Erythroblast (primary cell): ENCODE data around the gene TRAF1.

Experiments
- DNase-seq, 2 experiments: peaks; one replicate each; lab custom pipeline; 2025; lab: John Stamatoyannopoulos, UW
- GATA1 ChIP-seq: IDR thresholded peaks from 2 replicates; pipeline ENCODE4 v1.6.1; 2011; ENCODE audit warnings: low read depth, mild to moderate bottlenecking, control low read depth, low read length, moderate library complexity
- POLR2A ChIP-seq: IDR thresholded peaks from 2 replicates; pipeline ENCODE4 v1.6.1; 2011; ENCODE audit warnings: mild to moderate bottlenecking, low read length

TRAF1 gene

DNA sequence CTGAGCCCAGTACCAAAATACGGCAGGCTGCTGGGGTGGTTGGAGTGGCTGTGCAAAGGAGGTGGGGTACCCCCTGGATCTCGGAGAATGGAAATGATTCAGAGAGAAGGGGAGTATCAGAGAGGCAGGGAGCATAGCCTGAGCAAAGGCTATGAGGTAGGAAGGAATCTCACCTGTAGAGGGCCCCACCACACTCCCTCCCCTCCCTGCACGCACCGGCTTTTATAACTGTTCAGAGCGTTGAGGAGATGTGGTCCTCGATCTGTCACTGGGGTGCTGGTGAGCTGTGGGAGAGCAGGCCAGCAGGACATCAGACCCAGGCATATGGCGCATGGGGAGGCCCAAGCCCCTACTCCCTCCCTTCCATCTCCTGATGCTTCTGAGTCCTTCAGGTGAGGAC, 62.8 kb downstream of the TRAF1 start:
- DNase-seq: no peak
- TF ChIP-seq GATA1 (no peak), POLR2A (no peak)

DNA sequence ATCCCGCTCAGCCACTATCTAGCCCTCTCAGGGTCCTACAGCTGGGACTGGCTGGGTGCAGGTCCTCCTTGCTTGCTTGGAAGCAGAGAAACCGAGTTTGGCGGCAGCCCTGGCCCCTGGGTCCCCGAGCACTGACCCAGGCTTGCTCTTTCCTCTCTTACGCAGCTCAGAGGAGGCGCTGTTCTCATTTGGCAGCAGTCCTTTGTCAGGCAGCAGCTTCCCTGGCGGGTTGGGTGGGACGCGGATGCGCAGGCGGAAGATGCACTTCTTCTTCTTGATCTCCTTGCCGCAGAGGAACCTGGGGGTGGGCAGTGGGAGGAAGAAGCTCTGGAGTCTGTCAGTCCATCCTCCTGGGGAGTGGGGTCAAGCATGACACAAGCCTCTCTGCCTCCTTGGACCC, 64.1 kb downstream of the TRAF1 start:
- DNase-seq: no peak
- TF ChIP-seq POLR2A: no peak
- no peak for TF ChIP-seq GATA1

DNA sequence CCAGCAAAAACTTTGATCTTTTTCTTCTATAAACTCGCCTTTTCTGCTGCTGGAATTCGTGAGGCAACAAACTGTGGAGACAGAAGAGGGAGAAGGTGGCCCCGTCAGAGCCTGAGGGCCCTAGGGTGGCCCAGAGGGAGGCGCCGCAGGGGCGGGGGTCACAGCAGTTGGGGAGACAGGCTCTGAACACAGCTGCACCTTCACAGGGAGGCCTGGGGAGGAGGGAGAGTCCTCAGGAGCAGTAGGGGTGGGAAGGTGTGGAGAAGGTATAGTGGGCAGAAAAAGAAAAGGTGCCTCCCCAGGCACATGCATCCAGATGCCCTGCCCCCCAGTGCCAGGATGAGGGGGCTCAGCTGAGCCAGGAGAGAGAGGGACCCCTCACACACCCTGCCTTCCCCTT, 64.7 kb downstream of the TRAF1 start:
- TF ChIP-seq GATA1: no peak
- TF ChIP-seq POLR2A: no peak
- no peak for DNase-seq

DNA sequence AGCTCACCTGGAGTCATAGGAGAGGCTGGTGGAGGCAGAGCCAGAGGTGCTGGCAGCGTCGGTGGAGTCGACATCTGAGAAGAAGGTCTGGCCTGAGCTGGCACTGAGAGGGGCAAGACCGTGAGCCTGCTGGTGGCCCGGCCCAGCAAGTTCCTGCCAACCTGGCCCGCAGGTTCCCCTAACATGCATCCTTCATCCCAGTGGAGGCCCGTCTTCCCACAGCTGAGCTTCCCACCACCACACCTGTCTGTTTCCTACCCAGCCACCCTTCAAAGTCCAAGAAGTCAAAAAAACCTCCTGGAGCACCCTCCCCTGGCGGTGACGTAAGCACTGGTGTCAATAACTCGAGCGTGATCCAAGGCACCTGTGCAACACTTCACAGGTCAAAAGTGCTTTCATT, 66.5 kb downstream of the TRAF1 start:
- TF ChIP-seq GATA1: no peak
- TF ChIP-seq POLR2A: no peak
- DNase-seq: no peak

DNA sequence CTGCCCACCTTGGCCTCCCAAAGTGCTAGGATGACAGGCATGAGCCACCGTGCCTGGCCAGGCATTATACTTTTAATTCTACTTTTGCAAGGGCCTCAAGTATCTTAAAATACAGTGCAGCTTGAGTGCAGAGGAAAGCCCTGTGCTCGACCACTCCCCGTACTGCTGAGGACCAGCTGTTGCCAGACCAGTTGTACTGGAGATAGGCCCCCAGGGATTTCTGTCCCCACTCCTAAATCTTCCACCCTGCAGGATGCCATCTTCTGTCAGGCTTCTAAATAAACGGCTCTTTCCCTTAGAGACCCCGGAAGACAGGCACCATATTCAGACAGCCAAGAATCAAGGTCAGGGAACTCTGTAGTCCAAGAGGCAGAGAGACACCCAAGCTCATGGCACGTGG, 67.2 kb downstream of the TRAF1 start:
- TF ChIP-seq POLR2A (no peak), GATA1 (no peak)
- DNase-seq: no peak

DNA sequence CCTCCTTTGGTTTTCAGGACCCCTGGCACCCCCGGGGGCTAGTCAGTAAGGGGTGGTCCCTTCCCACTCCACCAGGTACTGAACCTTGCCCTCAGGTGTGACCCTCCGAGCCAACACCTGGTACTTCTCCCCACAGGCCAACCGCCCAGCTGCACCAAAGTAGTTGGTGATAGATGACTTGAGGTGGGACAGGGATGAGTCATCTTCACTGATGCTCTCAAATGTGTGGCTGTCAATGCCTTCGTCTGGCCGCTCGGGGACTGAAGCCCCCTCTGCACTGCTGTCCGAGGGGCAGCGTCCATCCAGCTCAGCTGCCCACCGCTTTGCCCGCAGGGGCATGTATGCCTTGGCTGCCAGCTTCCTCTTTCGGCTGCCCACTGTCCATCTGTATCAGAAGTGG, 68.7 kb downstream of the TRAF1 start:
- DNase-seq: no peak
- TF ChIP-seq POLR2A: no peak
- no peak for TF ChIP-seq GATA1

DNA sequence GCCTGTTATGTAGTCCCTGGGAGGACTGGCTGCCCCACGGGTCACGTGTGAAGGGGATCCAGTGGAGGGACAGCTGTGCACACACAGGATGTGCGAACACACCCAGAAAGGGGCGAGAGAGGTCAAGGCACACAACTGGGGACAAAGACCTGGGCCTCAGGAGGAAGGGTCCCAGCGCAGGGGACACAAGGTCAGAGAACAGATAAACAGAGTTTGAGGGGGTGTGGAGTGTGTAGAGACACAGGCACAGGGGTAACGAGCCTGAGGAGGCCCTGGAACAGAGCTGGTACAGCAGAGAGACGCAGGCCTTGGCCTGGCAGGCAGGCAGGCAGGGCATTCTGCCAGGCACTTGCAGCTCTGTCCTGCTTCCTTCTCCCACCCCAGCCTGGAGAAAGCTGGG, 69.1 kb downstream of the TRAF1 start:
- TF ChIP-seq GATA1 (no peak), POLR2A (no peak)
- no peak for DNase-seq

DNA sequence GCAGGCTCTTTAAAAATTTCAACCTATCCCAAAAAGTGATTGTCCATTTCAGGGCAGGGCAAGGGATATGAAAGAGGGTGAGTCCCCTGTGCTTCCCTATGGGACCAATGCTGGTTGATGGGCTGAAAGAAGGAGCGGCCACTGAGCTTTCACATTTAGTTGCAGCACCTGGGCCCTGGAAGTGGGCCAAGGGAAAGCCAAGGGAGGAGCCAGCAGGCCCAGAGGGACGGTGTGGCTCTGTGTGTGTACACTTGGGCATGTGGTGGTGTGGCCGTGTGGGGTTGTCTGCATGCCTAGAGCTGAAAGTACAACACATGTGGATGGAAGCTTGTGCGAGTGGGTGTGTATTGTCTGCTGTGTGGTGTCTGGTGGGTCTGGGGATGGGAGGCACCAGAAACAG, 69.9 kb downstream of the TRAF1 start:
- TF ChIP-seq POLR2A: no peak
- TF ChIP-seq GATA1: no peak
- no peak for DNase-seq

DNA sequence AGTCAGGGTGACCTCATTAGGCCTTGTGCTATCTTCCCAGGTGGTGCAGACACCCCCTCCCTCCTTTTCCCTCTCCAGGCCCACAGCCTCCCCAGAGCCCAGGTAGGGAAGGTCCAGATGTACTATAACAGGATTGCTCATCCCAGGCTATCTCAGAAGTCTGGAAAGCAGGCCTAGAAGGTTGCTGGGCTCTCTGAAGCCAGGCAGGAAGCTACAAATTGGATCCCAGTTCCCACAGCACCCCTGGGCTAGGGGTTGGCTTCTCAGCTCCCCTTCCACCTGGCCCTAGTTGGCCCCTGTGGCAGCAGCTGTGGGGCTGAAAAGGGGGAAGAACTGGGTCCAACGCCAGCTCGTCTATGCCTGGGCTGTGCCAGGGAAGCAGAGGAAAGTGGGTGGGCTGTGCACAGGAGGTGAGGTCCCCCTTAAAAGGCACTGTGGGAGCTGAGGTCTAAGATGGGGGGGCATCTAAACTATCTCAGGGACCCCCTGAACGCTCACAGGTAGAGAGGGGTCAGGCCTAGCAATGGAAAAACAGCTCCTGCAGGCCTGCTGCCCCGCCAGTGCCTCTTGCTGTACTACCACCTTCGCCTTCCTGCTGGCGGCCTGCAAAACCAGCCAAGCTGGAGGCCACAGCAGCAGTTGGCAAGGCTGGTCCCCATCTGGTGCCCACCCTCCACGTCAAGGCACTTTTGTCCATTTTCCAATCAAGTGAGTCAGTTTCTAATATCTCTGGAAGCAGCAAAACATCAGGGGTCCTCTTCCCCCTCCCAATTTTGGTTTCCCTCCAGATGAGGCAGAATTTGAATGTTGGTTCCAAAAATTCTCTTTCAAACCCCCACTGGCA, 70.5 kb downstream of the TRAF1 start:
- no peak for DNase-seq
- TF ChIP-seq GATA1 (no peak), POLR2A (no peak)

DNA sequence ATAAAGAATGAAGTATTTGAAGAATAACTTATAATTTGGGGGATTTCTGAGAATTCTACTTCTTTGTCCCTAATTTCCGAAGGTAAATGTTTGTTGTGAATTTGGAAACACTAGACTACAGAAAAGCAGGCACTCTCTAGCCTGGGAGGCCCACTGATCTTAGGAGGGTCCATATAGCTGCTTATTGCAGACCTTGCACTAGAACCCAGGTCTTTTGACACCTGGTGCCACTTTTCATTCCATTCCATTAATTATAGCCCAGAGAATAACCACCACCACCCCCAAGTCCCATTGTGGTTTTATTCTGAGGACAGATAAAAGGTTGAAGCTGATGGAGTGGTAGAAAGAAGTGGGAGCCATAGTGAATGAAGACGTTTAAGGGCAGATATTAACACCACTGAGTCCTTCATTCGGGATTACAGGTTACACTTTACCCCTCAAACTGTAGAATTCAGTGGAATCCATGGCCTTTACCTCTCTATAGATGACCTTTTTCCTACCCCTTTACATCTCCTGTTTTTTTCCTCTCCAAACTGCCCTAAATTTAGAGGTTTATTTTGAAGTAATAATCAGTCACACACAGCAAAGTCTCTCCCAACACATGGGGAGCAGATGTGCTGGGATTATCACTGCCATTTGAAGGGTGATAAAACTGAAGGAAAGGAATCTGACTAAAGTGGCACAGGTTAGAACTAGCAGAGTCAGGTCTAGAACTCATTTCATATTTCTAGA, 71.8 kb downstream of the TRAF1 start:
- TF ChIP-seq GATA1 (no peak), POLR2A (no peak)
- DNase-seq: no peak

DNA sequence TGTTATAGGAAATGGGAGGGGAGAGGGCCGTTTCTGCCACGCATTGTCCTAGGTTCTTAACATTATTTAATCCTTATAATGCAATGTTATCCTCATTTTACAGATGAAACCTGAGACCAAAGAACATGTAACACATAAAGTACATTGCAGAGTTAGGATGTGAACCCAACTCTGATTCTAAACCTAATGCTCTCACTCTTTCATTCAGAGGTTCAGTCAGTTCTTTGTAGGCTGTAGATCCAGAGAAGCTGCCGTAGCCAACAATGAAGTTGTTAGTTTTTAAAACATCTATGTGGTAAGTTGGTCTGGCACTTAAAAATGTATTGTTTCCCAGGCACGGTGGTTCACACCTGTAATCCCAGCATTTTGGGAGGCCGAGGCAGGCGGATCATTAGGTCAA, 73.4 kb downstream of the TRAF1 start:
- TF ChIP-seq POLR2A (no peak), GATA1 (no peak)
- DNase-seq: no peak
